Activated B cell treated with CpG ODN at 0.5 μM for 24 hours (primary cell): ENCODE data around the gene C20orf144. TPM values are rescaled to one million over a fixed set of nuclear protein-coding genes. Genes with fewer than 3 reads are reported as not detected.

Experiments used
- ATAC-seq: fragments of 200-7000 bp; cut with Tn5 transposase; one replicate; pipeline ENCODE4 v1.10.0; 2021; ENCODE audit warnings: low read depth, mild to moderate bottlenecking, moderate library complexity
- CTCF ChIA-PET: fragments of 350-600 bp; sonication (Branson Sonifier 250); formaldehyde crosslinking; loops from one replicate; lab custom pipeline; 2021; ENCODE audit warnings: antibody characterized with exemption; lab: Charles Lee
- POLR2A ChIA-PET: fragments of 350-600 bp; sonication (Branson Sonifier 250); formaldehyde crosslinking; loops from one replicate; lab custom pipeline; 2021; ENCODE audit warnings: antibody characterized with exemption; lab: Charles Lee
- DNase-seq: peaks from one replicate; pipeline ENCODE4 v3.0.0; 2022
- H3K27ac Mint-ChIP-seq: one replicate; pipeline ENCODE4 v1.8.0; 2020; ENCODE audit warnings: mixed read lengths
- H3K27me3 Mint-ChIP-seq: one replicate; pipeline ENCODE4 v1.8.0; 2021; ENCODE audit warnings: mixed read lengths
- H3K36me3 Mint-ChIP-seq: one replicate; pipeline ENCODE4 v1.8.0; 2021; ENCODE audit warnings: low read depth, mixed read lengths
- H3K4me1 Mint-ChIP-seq: one replicate; pipeline ENCODE4 v1.8.0; 2021; ENCODE audit warnings: mixed read lengths
- H3K4me3 Mint-ChIP-seq: one replicate; pipeline ENCODE4 v1.8.0; 2020; ENCODE audit warnings: mild to moderate bottlenecking, mixed read lengths
- H3K9me3 Mint-ChIP-seq: one replicate; pipeline ENCODE4 v1.8.0; 2020; ENCODE audit warnings: mixed read lengths
- CTCF ChIP-seq: fragments of 200-600 bp; IDR thresholded peaks from one replicate; pipeline ENCODE4 v1.8.0; 2022; ENCODE audit warnings: antibody characterized with exemption, mild to moderate bottlenecking
- intact Hi-C: fragments of 100-400 bp; cut with micrococcal nuclease; formaldehyde crosslinking; loops from one replicate; pipeline ENCODE4 v1.15.1; 2024
- total RNA-seq: library from RNA; stranded (reverse); gene quantifications from 2 replicates; pipeline ENCODE4 v1.2.3, GENCODE V29; 2022

The C20orf144 gene
- total RNA-seq, 1 donor from 2014 or later = 0.20 TPM

DNA sequence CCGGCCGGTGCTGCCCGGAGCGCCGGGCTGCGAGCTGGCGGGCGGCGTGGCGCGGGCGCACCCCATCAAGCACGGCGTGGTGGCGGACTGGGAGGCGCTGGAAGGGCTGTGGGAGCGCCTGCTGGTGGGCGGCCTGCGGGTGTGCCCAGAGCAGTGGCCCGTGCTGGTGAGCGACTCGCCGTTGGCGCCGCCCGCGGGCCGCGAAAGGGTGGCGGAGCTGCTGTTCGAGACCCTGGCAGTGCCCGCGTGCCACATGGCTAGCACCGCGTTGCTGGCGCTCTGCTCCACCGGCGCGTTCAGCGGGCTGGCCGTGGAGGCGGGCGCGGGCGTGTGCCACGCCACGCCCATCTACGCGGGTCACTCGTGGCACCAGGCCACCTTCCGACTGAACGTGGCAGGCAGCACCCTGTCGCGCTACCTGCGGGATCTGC lies 5.1 kb downstream of the C20orf144 start:
- CTCF ChIA-PET = interaction anchor here (0.9 to 3.8 kb wide), 26 partner anchors 12 to 463 kb away, joined by 3 to 40 read pairs (median 5); partner anchors contain the start of genes CBFA2T2, CDK5RAP1 and CHMP4B
- H3K27ac Mint-ChIP-seq = peak overlapping the region; percentile 61
- H3K27me3 Mint-ChIP-seq = no peaks in the 10 kb centered on the region
- POLR2A ChIA-PET = interaction anchor here (0.6 to 3.5 kb wide), 15 partner anchors 8 to 445 kb away, joined by 3 to 20 read pairs (median 11); partner anchors contain the start of genes CBFA2T2, CDK5RAP1, EIF2S2 and PXMP4
- DNase-seq (peak; percentile 49), ATAC-seq (peak; percentile 11)
- H3K9me3 Mint-ChIP-seq = no peaks in the 10 kb centered on the region
- intact Hi-C loops = loop anchor here (2.0 to 5.0 kb wide), 7 partner anchors 110 to 462 kb away; partner anchors contain the start of genes CDK5RAP1, EIF2S2 and RALY
- H3K36me3 Mint-ChIP-seq = no peaks in the 10 kb centered on the region
- peaks cover 34% of the 10 kb centered on the region for H3K4me1 Mint-ChIP-seq
- TF ChIP-seq CTCF = no peak
- peak overlapping the region; percentile 81 for H3K4me3 Mint-ChIP-seq

GRCh38 chr20:33667676-33668465 lies 5.7 kb downstream of the C20orf144 start:
- Mint-ChIP-seq H3K4me3 (peak overlapping the region; percentile 81), H3K4me1 (peaks cover 33% of the 10 kb centered on the region), H3K36me3 (no peaks in the 10 kb centered on the region), H3K27ac (peak overlapping the region; percentile 61), H3K9me3 (no peaks in the 10 kb centered on the region), H3K27me3 (no peaks in the 10 kb centered on the region)
- DNase-seq = peak; percentile 76
- intact Hi-C loops = loop anchor here (1.0 to 5.0 kb wide), 8 partner anchors 109 to 461 kb away; partner anchors contain the start of genes CDK5RAP1, EIF2S2 and RALY
- CTCF ChIA-PET = interaction anchor here (0.9 to 3.8 kb wide), 25 partner anchors 11 to 462 kb away, joined by 3 to 40 read pairs (median 5); partner anchors contain the start of genes CBFA2T2, CDK5RAP1 and CHMP4B
- POLR2A ChIA-PET = interaction anchor here (0.6 to 3.5 kb wide), 17 partner anchors 7 to 444 kb away, joined by 3 to 20 read pairs (median 8); partner anchors contain the start of genes CBFA2T2, CDK5RAP1, EIF2S2 and PXMP4
- peak; percentile 61 for TF ChIP-seq CTCF
- ATAC-seq = peak; percentile 52

DNA sequence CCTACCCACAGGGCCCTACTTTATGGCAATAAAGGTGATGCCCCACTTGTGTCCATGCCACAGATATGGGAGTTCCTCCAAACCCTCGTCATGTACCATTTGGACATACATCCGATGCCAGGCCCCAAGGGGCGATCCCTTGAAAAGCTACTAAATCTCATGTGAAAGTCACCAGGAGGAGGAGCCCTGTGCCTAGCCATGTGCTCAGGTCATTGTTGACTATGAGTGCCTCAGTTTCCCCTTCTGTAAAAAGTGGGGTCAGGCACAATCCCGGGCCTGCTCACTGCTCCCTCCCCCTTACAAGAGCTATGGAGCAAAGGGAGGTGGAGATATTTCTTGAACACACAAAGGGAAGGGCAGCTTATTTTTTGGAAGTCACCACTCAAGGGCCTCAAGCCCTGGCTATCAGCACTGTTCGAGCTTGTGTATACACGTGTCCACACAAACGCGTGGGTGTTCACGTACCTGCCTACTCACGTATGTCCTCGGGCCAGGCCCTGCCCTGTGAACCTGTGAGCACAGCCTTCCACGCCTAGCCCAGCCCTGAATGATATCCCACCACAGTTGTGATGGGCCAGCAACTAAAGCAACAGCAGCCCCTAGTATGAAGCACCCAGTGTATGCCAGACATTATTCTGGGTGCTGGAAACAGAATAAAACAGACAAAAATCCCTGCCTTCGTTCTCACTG lies 6.5 kb downstream of the C20orf144 start:
- CTCF ChIA-PET = interaction anchor here (0.9 to 3.8 kb wide), 18 partner anchors 10 to 461 kb away, joined by 3 to 40 read pairs (median 6); partner anchors contain the start of genes CBFA2T2, CDK5RAP1 and CHMP4B
- DNase-seq (no peak), ATAC-seq (no peak)
- intact Hi-C loops = loop anchor here (1.0 to 5.0 kb wide), 6 partner anchors 109 to 444 kb away; partner anchors contain the start of genes EIF2S2 and RALY
- H3K4me1 Mint-ChIP-seq = peaks cover 36% of the 10 kb centered on the region
- H3K36me3 Mint-ChIP-seq = no peaks in the 10 kb centered on the region
- H3K9me3 Mint-ChIP-seq = no peaks in the 10 kb centered on the region
- no peak overlapping the region for H3K27ac Mint-ChIP-seq
- H3K4me3 Mint-ChIP-seq = peak overlapping the region; percentile 38
- no peaks in the 10 kb centered on the region for H3K27me3 Mint-ChIP-seq
- TF ChIP-seq CTCF = no peak
- POLR2A ChIA-PET = interaction anchor here (0.7 to 3.5 kb wide), 13 partner anchors 8 to 444 kb away, joined by 3 to 20 read pairs (median 8); partner anchors contain the start of genes CBFA2T2, CDK5RAP1, EIF2S2 and PXMP4

GRCh38 chr20:33669224-33669623 lies 7.1 kb downstream of the C20orf144 start:
- Mint-ChIP-seq H3K4me3 (no peak overlapping the region), H3K9me3 (no peaks in the 10 kb centered on the region), H3K36me3 (no peaks in the 10 kb centered on the region), H3K27me3 (no peaks in the 10 kb centered on the region), H3K27ac (peak overlapping the region; percentile 59), H3K4me1 (peaks cover 35% of the 10 kb centered on the region)
- no peak for DNase-seq
- POLR2A ChIA-PET = interaction anchor here (0.6 to 3.5 kb wide), 5 partner anchors 9 to 443 kb away, joined by 3 to 20 read pairs (median 4); partner anchors contain the start of genes CBFA2T2, CDK5RAP1, EIF2S2 and SNTA1
- no peak for TF ChIP-seq CTCF
- intact Hi-C loops = loop anchor here (5.0 kb wide), 5 partner anchors 108 to 443 kb away; partner anchors contain the start of genes EIF2S2 and RALY
- CTCF ChIA-PET = interaction anchor here (1.8 to 3.8 kb wide), 7 partner anchors 10 to 400 kb away, joined by 6 to 40 read pairs (median 17); no protein-coding TSS in a partner anchor
- ATAC-seq = no peak
